ENCODE measurements around the gene MEIS2.

GRCh38 chr15:36841193-36841592 is 259.2 kb downstream of the MEIS2 start:
- TF ChIP-seq EZH2phosphoT487 (IDR thresholded peaks at IDR 0.05; ENCODE audit: borderline replicate concordance, low read length) (no peak), EZH2 (IDR thresholded peaks at IDR 0.05; ENCODE audit: low read length, unreplicated experiment) (no peak)
